H1 (cell line): ENCODE measurements around the gene ASMTL. TPM values are rescaled to one million over a fixed set of nuclear protein-coding genes. Genes with fewer than 3 reads are reported as not detected.

ENCODE experiments used
- CTCF ChIA-PET: fragments of 300-600 bp; sonication (Branson Sonifier 250); formaldehyde crosslinking; loops from one replicate; lab custom pipeline; 2021; ENCODE audit not compliant: partially characterized antibody; lab: Charles Lee
- POLR2A ChIA-PET: fragments of 300-600 bp; sonication (Branson Sonifier 250); formaldehyde crosslinking; loops from one replicate; lab custom pipeline; 2021; ENCODE audit warnings: inconsistent platforms; ENCODE audit not compliant: partially characterized antibody; lab: Charles Lee
- DNase-seq, 2 experiments: peaks; one replicate each; pipeline versions ENCODE4 v3.0.0 to v3.0.0-alpha.2; 2010 to 2022; ENCODE audit warnings: low spot score in 2 of 2, low read depth in 1 of 2, mixed read lengths in 1 of 2
- FAIRE-seq: peaks from 2 replicates; lab custom pipeline; 2011; peaks lifted over from hg19 to GRCh38; lab: Jason Lieb, UNC
- H2AFZ ChIP-seq: 2 replicates; pipeline ENCODE4 v1.8.1; 2012; ENCODE audit warnings: low read length, inconsistent platforms
- H2AK5ac ChIP-seq: 2 replicates; pipeline ENCODE4 v1.6.1; 2013; ENCODE audit warnings: low read depth, low read length
- H2BK120ac ChIP-seq: replicated peaks from 2 replicates; pipeline ENCODE3; 2013; ENCODE audit warnings: low read depth, low read length, inconsistent platforms
- H2BK12ac ChIP-seq: 2 replicates; pipeline ENCODE4 v1.6.1; 2013; ENCODE audit warnings: low read depth, low read length
- H2BK15ac ChIP-seq: 2 replicates; pipeline ENCODE4 v1.6.1; 2013; ENCODE audit warnings: low read length
- H2BK20ac ChIP-seq: 2 replicates; pipeline ENCODE4 v1.6.1; 2013; ENCODE audit warnings: low read length
- H2BK5ac ChIP-seq: 2 replicates; pipeline ENCODE4 v1.6.1; 2013; ENCODE audit warnings: low read depth, low read length
- H3K14ac ChIP-seq: 2 replicates; pipeline ENCODE4 v1.6.1; 2013; ENCODE audit warnings: inconsistent platforms; ENCODE audit not compliant: insufficient read length
- H3K18ac ChIP-seq: 2 replicates; pipeline ENCODE4 v1.6.1; 2013; ENCODE audit warnings: low read length; ENCODE audit errors: extremely low read depth
- H3K23ac ChIP-seq: 2 replicates; pipeline ENCODE4 v1.6.1; 2013; ENCODE audit warnings: inconsistent platforms; ENCODE audit not compliant: insufficient read length
- H3K23me2 ChIP-seq: 2 replicates; pipeline ENCODE4 v1.6.1; 2013; ENCODE audit warnings: low read depth, low read length
- H3K27ac ChIP-seq: 2 replicates; pipeline ENCODE4 v1.6.1; 2011; ENCODE audit warnings: low read depth, low read length, inconsistent platforms
- H3K27me3 ChIP-seq, 4 experiments: replicated peaks in 1 of 4; 1 replicate in 1 of 4; 2 replicates in 3 of 4; pipeline versions ENCODE4 v1.6.1 to v1.8.1; 2011 to 2013; ENCODE audit warnings: low read length in 3 of 4, mild to moderate bottlenecking in 3 of 4, inconsistent platforms in 2 of 4, mixed read lengths in 2 of 4, moderate library complexity in 1 of 4; ENCODE audit not compliant: control insufficient read depth in 3 of 4, insufficient read depth in 3 of 4; ENCODE audit errors: extremely low read depth in 1 of 4
- H3K36me3 ChIP-seq, 4 experiments: 2 replicates each; pipeline versions ENCODE4 v1.6.1 to v1.8.1; 2011 to 2013; ENCODE audit warnings: mild to moderate bottlenecking in 4 of 4, low read length in 3 of 4, moderate library complexity in 2 of 4, control low read depth in 1 of 4, inconsistent platforms in 1 of 4; ENCODE audit not compliant: insufficient read depth in 4 of 4, control insufficient read depth in 2 of 4
- H3K4ac ChIP-seq: replicated peaks from 2 replicates; pipeline ENCODE3; 2013; ENCODE audit warnings: low read length, low read depth, mixed read lengths, inconsistent platforms; ENCODE audit not compliant: insufficient read length
- H3K4me1 ChIP-seq, 4 experiments: replicated peaks in 1 of 4; 1 replicate in 1 of 4; 2 replicates in 3 of 4; pipeline versions ENCODE4 v1.6.1 to v1.8.1; 2011 to 2013; ENCODE audit warnings: low read length in 3 of 4, inconsistent platforms in 2 of 4, mixed read lengths in 1 of 4; ENCODE audit not compliant: insufficient read depth in 4 of 4, control insufficient read depth in 3 of 4
- H3K4me2 ChIP-seq, 2 experiments: 2 replicates each; pipeline versions ENCODE4 v1.6.1 to v1.8.1; 2011 to 2013; ENCODE audit warnings: low read depth in 2 of 2, low read length in 2 of 2, control low read depth in 1 of 2, inconsistent platforms in 1 of 2, mild to moderate bottlenecking in 1 of 2; ENCODE audit not compliant: insufficient read depth in 1 of 2
- H3K4me3 ChIP-seq, 4 experiments: fragments of 200-600, 300-600 bp in 1 of 4; sonication (generic), shearing (Covaris generic), sonication (Bioruptor Twin) in 1 of 4; 2 replicates each; pipeline versions ENCODE4 v1.5.1 to v1.8.1; 2011 to 2016; ENCODE audit warnings: low read length in 4 of 4, low read depth in 3 of 4, control low read depth in 2 of 4, inconsistent platforms in 2 of 4, mild to moderate bottlenecking in 2 of 4, mixed read lengths in 1 of 4, moderate library complexity in 1 of 4; ENCODE audit not compliant: insufficient read depth in 2 of 4; ENCODE audit errors: extremely low read depth in 1 of 4
- H3K56ac ChIP-seq: replicated peaks from 2 replicates; pipeline ENCODE3; 2013; ENCODE audit warnings: low read depth, mild to moderate bottlenecking, mixed read lengths, low read length, inconsistent platforms; ENCODE audit not compliant: insufficient read length
- H3K79me1 ChIP-seq: 2 replicates; pipeline ENCODE4 v1.6.1; 2013; ENCODE audit warnings: low read depth, low read length, control low read depth
- H3K79me2 ChIP-seq, 2 experiments: 2 replicates each; pipeline versions ENCODE4 v1.6.1 to v1.8.1; 2012 to 2013; ENCODE audit warnings: low read length in 2 of 2, mild to moderate bottlenecking in 2 of 2, inconsistent platforms in 1 of 2; ENCODE audit not compliant: insufficient read depth in 2 of 2, control insufficient read depth in 1 of 2
- H3K9ac ChIP-seq, 4 experiments: replicated peaks in 1 of 4; 1 replicate in 1 of 4; 2 replicates in 3 of 4; pipeline versions ENCODE4 v1.6.1 to v1.8.1; 2011 to 2013; ENCODE audit warnings: low read depth in 3 of 4, low read length in 3 of 4, control low read depth in 2 of 4, mild to moderate bottlenecking in 2 of 4, moderate library complexity in 2 of 4, inconsistent platforms in 1 of 4; ENCODE audit errors: extremely low read depth in 1 of 4
- H3K9me3 ChIP-seq, 2 experiments: 2 replicates each; pipeline versions ENCODE4 v1.6.1 to v1.8.1; 2012 to 2013; ENCODE audit warnings: mild to moderate bottlenecking in 2 of 2, moderate library complexity in 2 of 2, control low read depth in 1 of 2, inconsistent platforms in 1 of 2, low read depth in 1 of 2, low read length in 1 of 2, mixed read lengths in 1 of 2; ENCODE audit not compliant: insufficient read depth in 2 of 2
- H4K20me1 ChIP-seq, 2 experiments: replicated peaks in 1 of 2; 2 replicates each; pipeline versions ENCODE3 to v1.8.1; 2011 to 2013; ENCODE audit warnings: inconsistent platforms in 2 of 2, low read length in 2 of 2, mild to moderate bottlenecking in 1 of 2; ENCODE audit not compliant: insufficient read depth in 2 of 2, control insufficient read depth in 1 of 2
- H4K5ac ChIP-seq: 2 replicates; pipeline ENCODE4 v1.6.1; 2013; ENCODE audit warnings: low read length, low read depth, mixed read lengths, inconsistent platforms; ENCODE audit not compliant: insufficient read length
- H4K8ac ChIP-seq: 2 replicates; pipeline ENCODE4 v1.8.0; 2013; ENCODE audit warnings: mild to moderate bottlenecking, moderate library complexity, low read length, inconsistent platforms; ENCODE audit not compliant: insufficient read depth; ENCODE audit errors: extremely low read depth
- H4K91ac ChIP-seq: replicated peaks from 2 replicates; pipeline ENCODE3; 2013; ENCODE audit warnings: low read length, mixed read lengths, inconsistent platforms; ENCODE audit not compliant: insufficient read length
- WGBS, 2 experiments: shearing (Covaris generic) in 1 of 2; methylation state at CpG; one replicate each; pipeline versions ENCODE4 v1.1.6 to v1.1.7; 2013 to 2015; ENCODE audit warnings: low lambda C conversion rate in 2 of 2, mixed read lengths in 2 of 2, inconsistent platforms in 1 of 2, low coverage in 1 of 2, missing lambda C conversion rate in 1 of 2; ENCODE audit not compliant: insufficient replicate concordance in 2 of 2, insufficient coverage in 1 of 2, insufficient read length in 1 of 2; ENCODE audit errors: extremely low coverage in 1 of 2, missing lambda C conversion rate in 1 of 2; 5-methylcytosine and 5-hydroxymethylcytosine counted together
- polyA plus RNA-seq, 7 experiments: library from polyadenylated mRNA; depleted of rRNA in 3 of 7; stranded (reverse) in 5 of 7; unstranded in 2 of 7; fragments of >200 nt in 5 of 7; fragments of 200-250 nt in 2 of 7; gene quantifications; 1 replicate in 5 of 7; 2 replicates in 1 of 7; 4 replicates in 1 of 7; pipeline versions ENCODE4 v1.2.1 to v1.2.3, GENCODE V29; 2011 to 2013; ENCODE audit warnings: missing spikeins in 2 of 7, mixed read lengths in 2 of 7
- total RNA-seq: library from RNA; stranded (reverse); fragmentation: NEBNext Ultra II Directional; extraction: Animal tissue kit (Norgen Biotek cat#: 25700); gene quantifications from 2 replicates; pipeline ENCODE4 v1.2.1, GENCODE V29; 2021

Gene ASMTL
- total and polyA plus RNA-seq, 2 of the 8 experiments (the other 6 are each of a cell fraction or from before 2014, with no cell fraction given) = 75.6 to 81.4 TPM

DNA sequence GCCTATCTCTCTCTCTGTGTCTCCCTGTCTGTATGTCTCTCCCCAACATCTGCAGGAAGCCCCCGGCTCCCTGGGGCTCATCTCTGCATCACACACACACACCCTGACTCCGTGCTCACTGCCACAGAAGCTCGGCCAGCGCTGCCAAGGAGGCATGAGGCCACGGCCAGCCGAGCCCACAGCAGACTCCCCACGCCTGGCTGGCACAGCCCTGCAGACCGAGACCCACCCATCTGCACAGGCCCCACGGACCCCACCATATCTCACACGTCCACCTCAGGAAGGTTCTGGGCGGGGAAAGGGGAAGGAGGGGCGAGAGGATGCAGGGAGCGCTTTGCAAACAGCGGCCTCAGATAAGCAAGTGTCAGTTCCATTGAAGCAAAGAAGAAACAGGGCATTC lies 32.3 kb downstream of the ASMTL start:
- H2AK5ac ChIP-seq = no peak overlapping the region
- H4K8ac ChIP-seq = no peak overlapping the region
- no peak overlapping the region for H2BK15ac ChIP-seq
- POLR2A ChIA-PET = no interaction called here
- 79% methylated on average over 14 of the region's 14 CpGs; no CpG with 5 or more reads in 1 of the 2 experiments for WGBS, 2 experiments
- CTCF ChIA-PET = no interaction called here
- H3K23me2 ChIP-seq = peaks cover 16% of the 10 kb centered on the region; the same call in 1 of the 2 replicates
- no peaks in the 10 kb centered on the region for H3K4me1 ChIP-seq
- peaks cover 2% of the 10 kb centered on the region for H3K79me1 ChIP-seq
- H3K4ac ChIP-seq = no peak overlapping the region
- H3K9me3 ChIP-seq = peaks cover 0 to 10% of the 10 kb centered on the region in 2 experiments; a peak in 1 of 4 replicates
- DNase-seq (no peak), FAIRE-seq (no peak)
- H2BK20ac ChIP-seq = no peak overlapping the region
- no peak overlapping the region for H3K23ac ChIP-seq
- no peak overlapping the region for H2BK12ac ChIP-seq
- no peak overlapping the region for H2BK5ac ChIP-seq
- no peak overlapping the region for H3K14ac ChIP-seq
- no peak overlapping the region for H3K4me2 ChIP-seq
- no peaks in the 10 kb centered on the region for H3K27me3 ChIP-seq
- no peak overlapping the region for H4K91ac ChIP-seq
- H3K36me3 ChIP-seq = peaks cover 43 to 82% (median 72%) of the 10 kb centered on the region in 4 experiments
- H4K5ac ChIP-seq = no peak overlapping the region
- no peak overlapping the region for H3K9ac ChIP-seq
- no peak overlapping the region for H3K27ac ChIP-seq
- no peak overlapping the region for H3K56ac ChIP-seq
- H3K79me2 ChIP-seq = no peaks in the 10 kb centered on the region; a peak in 1 of 4 replicates
- no peak overlapping the region for H3K4me3 ChIP-seq
- no peak overlapping the region for H3K18ac ChIP-seq
- peaks cover 5 to 35% of the 10 kb centered on the region in 2 experiments for H4K20me1 ChIP-seq
- no peak overlapping the region for H2BK120ac ChIP-seq
- H2AFZ ChIP-seq = no peak overlapping the region
